ENCODE measurements around the gene NUP93. TPM values are rescaled to one million over a fixed set of nuclear protein-coding genes. Genes with fewer than 3 reads are reported as not detected.

Gene NUP93
- total RNA-seq, 1 experiment from 2014 or later, result 144 TPM

GRCh38 chr16:56897026-56897799 is 167.3 kb downstream of the NUP93 start:
- H3K36me3 ChIP-seq (ENCODE audit: control insufficient read depth in 1 of 2, insufficient read depth in 2 of 2, low read length in 2 of 2), result no peaks in the 10 kb centered on the region
- intact Hi-C loops (cut with micrococcal nuclease), result no loop called here
- no peaks in the 10 kb centered on the region for H3K9me2 ChIP-seq (ENCODE audit: insufficient read depth)
- BruUV-seq (replicated peaks), result no TSS peak
- no peaks in the 10 kb centered on the region for H3K27me3 ChIP-seq (ENCODE audit: insufficient read depth, low read length)
- ChIA-PET POLR2A (no interaction called here), RAD21 (ENCODE audit: low non-redundant PET in 1 of 2, low total read pairs in 2 of 2, uncharacterized antibody in 2 of 2, unreplicated experiment in 2 of 2) (no interaction called here), CTCF (no interaction called here)
- no peaks in the 10 kb centered on the region; a peak in 1 of 4 replicates for H3K4me1 ChIP-seq (ENCODE audit: control insufficient read depth in 1 of 2, insufficient read depth in 2 of 2, low read length in 2 of 2)
- no peak overlapping the region for H3K27ac ChIP-seq (ENCODE audit: low read depth, low read length)
- no peaks in the 10 kb centered on the region for H3K79me2 ChIP-seq (ENCODE audit: insufficient read depth, low read length)
- no peak overlapping the region for H3K4me2 ChIP-seq (ENCODE audit: low read length)
- H2AFZ ChIP-seq (ENCODE audit: low read depth, low read length, poor library complexity, severe bottlenecking), result no peak overlapping the region
- H3K9me3 ChIP-seq (ENCODE audit: control insufficient read depth in 1 of 2, insufficient read depth in 1 of 2, low read depth in 1 of 2, low read length in 2 of 2), result no peaks in the 10 kb centered on the region
- ATAC-seq (no peak), DNase-seq (ENCODE audit: low read depth, low spot score) (no peak)
- no peak overlapping the region for H3K9ac ChIP-seq (ENCODE audit: low read length)
- no peak overlapping the region for H3K4me3 ChIP-seq (replicated peaks in 1 of 2; ENCODE audit: low read depth in 1 of 2, low read length in 2 of 2)
- no peaks in the 10 kb centered on the region for H4K20me1 ChIP-seq (ENCODE audit: insufficient read depth)
- TF ChIP-seq ZBTB33 (IDR thresholded peaks at IDR 0.05; ENCODE audit: extremely low read depth, insufficient replicate concordance, low read length) (no peak), REST (IDR thresholded peaks at IDR 0.05; ENCODE audit: low read depth) (no peak), ATF3 (IDR thresholded peaks at IDR 0.05) (no peak), FOSL1 (IDR thresholded peaks at IDR 0.05; ENCODE audit: low read depth) (no peak), ELF1 (IDR thresholded peaks at IDR 0.05; ENCODE audit: borderline replicate concordance, low read depth) (no peak), TCF7L2 (IDR thresholded peaks at IDR 0.05; ENCODE audit: borderline replicate concordance, extremely low read depth, insufficient read depth, insufficient read length) (no peak), EZH2phosphoT487 (IDR thresholded peaks at IDR 0.05; ENCODE audit: borderline replicate concordance) (no peak), JUND (IDR thresholded peaks at IDR 0.05) (no peak), CBX3 (IDR thresholded peaks at IDR 0.05; ENCODE audit: low read depth) (no peak), CEBPB (IDR thresholded peaks at IDR 0.05; ENCODE audit: low read depth) (no peak), SP1 (IDR thresholded peaks at IDR 0.05; ENCODE audit: low read depth) (no peak), YY1 (IDR thresholded peaks at IDR 0.05; ENCODE audit: extremely low read depth, insufficient replicate concordance, low read depth, low read length) (no peak)

Measured in HCT116 (cell line).